Measurements from ENCODE around the gene MESD.

GRCh38 chr15:81030301-81030750, 40.7 kb upstream of the MESD start:
- TF ChIP-seq, protein P1, sequence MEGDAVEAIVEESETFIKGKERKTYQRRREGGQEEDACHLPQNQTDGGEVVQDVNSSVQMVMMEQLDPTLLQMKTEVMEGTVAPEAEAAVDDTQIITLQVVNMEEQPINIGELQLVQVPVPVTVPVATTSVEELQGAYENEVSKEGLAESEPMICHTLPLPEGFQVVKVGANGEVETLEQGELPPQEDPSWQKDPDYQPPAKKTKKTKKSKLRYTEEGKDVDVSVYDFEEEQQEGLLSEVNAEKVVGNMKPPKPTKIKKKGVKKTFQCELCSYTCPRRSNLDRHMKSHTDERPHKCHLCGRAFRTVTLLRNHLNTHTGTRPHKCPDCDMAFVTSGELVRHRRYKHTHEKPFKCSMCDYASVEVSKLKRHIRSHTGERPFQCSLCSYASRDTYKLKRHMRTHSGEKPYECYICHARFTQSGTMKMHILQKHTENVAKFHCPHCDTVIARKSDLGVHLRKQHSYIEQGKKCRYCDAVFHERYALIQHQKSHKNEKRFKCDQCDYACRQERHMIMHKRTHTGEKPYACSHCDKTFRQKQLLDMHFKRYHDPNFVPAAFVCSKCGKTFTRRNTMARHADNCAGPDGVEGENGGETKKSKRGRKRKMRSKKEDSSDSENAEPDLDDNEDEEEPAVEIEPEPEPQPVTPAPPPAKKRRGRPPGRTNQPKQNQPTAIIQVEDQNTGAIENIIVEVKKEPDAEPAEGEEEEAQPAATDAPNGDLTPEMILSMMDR (conservative IDR thresholded peaks at IDR 0.05; ENCODE audit: low read depth, low read length), result no peak
- TF ChIP-seq POLR2A (IDR thresholded peaks at IDR 0.05; ENCODE audit: low read depth, low read length), result no peak
- TF ChIP-seq USF2 (IDR thresholded peaks at IDR 0.05; ENCODE audit: low read depth, low read length), result no peak
- no peak for TF ChIP-seq MXI1 (IDR thresholded peaks at IDR 0.05; ENCODE audit: borderline replicate concordance, low read depth, low read length)
- TF ChIP-seq RAD21 (IDR thresholded peaks at IDR 0.05; ENCODE audit: low read length), result no peak
- no peak for TF ChIP-seq CEBPB (IDR thresholded peaks at IDR 0.05; ENCODE audit: low read depth, low read length)
- TF ChIP-seq RFX5 (IDR thresholded peaks at IDR 0.05; ENCODE audit: low read depth, low read length), result no peak
- TF ChIP-seq, protein P2, sequence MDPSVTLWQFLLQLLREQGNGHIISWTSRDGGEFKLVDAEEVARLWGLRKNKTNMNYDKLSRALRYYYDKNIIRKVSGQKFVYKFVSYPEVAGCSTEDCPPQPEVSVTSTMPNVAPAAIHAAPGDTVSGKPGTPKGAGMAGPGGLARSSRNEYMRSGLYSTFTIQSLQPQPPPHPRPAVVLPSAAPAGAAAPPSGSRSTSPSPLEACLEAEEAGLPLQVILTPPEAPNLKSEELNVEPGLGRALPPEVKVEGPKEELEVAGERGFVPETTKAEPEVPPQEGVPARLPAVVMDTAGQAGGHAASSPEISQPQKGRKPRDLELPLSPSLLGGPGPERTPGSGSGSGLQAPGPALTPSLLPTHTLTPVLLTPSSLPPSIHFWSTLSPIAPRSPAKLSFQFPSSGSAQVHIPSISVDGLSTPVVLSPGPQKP (IDR thresholded peaks at IDR 0.05; ENCODE audit: borderline replicate concordance, low read depth, low read length), result no peak
- no peak for TF ChIP-seq SMC3 (IDR thresholded peaks at IDR 0.05; ENCODE audit: low read depth, low read length)
- TF ChIP-seq FOS (IDR thresholded peaks at IDR 0.05; ENCODE audit: low read depth, low read length), result no peak
- no peak for TF ChIP-seq CHD1 (IDR thresholded peaks at IDR 0.05; ENCODE audit: low read depth, low read length)

Measured in IMR-90 (cell line).